HS-27A (cell line): ENCODE results near the gene IFNGR1.

Experiments used
- DNase-seq: peaks from one replicate; pipeline ENCODE4 v3.0.0-alpha.2; 2012; ENCODE audit warnings: low read depth, missing footprints

The IFNGR1 gene

DNA sequence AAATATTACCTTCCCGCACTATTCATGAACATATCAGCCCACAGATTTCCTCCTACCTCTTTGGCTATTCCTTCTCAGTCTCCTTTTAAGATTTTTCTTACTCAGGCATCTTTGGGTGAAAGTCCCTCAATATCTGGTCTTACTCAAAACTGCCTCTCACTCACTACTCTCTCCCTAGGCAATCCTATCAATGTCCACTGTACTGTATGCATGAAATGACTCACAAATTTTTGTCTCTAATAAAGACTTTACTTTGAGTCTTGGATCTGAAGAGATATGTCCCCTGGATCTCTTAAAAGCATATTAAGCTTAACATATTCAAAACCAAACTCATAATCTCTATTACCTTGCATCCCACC lies 70.2 kb downstream of the IFNGR1 start:
- DNase-seq: no peak

DNA sequence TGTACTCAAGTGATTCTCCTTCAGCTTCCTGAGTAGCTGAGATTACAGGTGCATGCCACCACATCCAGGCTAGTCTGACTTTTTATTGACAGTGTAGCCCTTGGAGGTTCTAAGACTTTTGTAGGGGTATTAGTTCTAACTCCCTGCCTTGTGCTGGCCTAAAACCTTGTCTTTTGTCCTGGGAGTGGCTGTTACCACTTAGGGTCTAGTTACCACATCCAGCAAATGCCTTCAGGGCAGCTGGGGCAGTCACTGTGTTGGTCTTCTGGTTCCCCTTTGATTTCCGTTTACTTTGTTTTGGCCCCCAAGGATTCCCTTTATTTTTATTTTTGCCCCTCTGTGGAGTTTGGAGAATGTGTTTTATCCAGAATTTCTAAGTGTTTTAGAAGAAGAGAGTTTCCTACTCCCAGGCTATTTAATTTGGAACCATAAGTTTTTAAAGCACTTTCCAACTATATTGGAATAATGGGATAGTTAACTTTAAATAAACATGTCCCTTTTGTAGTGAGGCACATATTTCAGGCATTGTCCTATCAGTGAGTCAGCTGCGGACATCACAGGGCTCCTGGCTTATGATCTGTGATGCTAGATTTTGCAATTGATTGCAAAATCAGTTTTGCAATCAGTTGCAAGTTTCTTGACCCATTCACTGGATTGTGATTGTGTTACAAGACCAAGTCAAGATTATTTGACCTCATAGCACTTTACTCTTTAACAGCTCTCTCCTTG lies 70.7 kb downstream of the IFNGR1 start:
- DNase-seq: no peak
